Fibroblast of the aortic adventitia (primary cell): ENCODE results near the gene MLPH. TPM values are rescaled to one million over a fixed set of nuclear protein-coding genes. Genes with fewer than 3 reads are reported as not detected.

Experiments
- DNase-seq: peaks from one replicate; pipeline ENCODE4 v3.0.0-alpha.2; 2010; ENCODE audit warnings: low read depth
- H3K4me3 ChIP-seq: 2 replicates; pipeline ENCODE4 v1.5.1; 2011; ENCODE audit warnings: low read depth, mild to moderate bottlenecking, control low read depth, low read length, moderate library complexity
- total RNA-seq: library from RNA; depleted of rRNA; stranded (reverse); fragments of >200 nt; gene quantifications from 2 replicates; pipeline ENCODE4 v1.2.3, GENCODE V29; 2012; ENCODE audit warnings: low replicate concordance
- TF ChIP-seq, protein P1 (sequence below): IDR thresholded peaks from 2 replicates; pipeline ENCODE4 v1.5.1; 2011; ENCODE audit warnings: mild to moderate bottlenecking, low read length, control low read depth, inconsistent platforms; ENCODE audit not compliant: insufficient read depth

The MLPH gene
- total RNA-seq, 1 donor: 5.2 TPM

DNA sequence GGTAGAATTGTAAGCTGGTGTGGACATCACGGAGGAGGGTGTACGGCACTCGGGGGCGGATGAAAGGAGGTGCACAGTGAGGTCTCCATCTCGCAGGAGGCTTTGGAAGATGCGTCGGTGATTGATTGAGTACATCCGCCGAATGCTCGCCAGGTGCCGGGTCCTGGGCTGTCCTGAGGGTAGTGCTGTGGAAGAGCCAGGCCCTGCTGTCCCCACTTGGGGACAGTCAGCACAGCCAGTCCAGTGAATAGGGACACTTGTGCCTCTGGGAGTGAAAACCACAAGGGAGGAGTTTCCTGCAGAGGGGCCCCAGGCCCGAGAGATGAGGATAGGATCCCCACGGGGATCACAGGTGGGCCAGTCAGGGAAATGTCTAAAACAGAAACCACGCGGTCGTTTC lies 28.1 kb downstream of the MLPH start:
- TF ChIP-seq, protein P1, sequence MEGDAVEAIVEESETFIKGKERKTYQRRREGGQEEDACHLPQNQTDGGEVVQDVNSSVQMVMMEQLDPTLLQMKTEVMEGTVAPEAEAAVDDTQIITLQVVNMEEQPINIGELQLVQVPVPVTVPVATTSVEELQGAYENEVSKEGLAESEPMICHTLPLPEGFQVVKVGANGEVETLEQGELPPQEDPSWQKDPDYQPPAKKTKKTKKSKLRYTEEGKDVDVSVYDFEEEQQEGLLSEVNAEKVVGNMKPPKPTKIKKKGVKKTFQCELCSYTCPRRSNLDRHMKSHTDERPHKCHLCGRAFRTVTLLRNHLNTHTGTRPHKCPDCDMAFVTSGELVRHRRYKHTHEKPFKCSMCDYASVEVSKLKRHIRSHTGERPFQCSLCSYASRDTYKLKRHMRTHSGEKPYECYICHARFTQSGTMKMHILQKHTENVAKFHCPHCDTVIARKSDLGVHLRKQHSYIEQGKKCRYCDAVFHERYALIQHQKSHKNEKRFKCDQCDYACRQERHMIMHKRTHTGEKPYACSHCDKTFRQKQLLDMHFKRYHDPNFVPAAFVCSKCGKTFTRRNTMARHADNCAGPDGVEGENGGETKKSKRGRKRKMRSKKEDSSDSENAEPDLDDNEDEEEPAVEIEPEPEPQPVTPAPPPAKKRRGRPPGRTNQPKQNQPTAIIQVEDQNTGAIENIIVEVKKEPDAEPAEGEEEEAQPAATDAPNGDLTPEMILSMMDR: no peak
- no peak overlapping the region for H3K4me3 ChIP-seq
- no peak for DNase-seq

DNA sequence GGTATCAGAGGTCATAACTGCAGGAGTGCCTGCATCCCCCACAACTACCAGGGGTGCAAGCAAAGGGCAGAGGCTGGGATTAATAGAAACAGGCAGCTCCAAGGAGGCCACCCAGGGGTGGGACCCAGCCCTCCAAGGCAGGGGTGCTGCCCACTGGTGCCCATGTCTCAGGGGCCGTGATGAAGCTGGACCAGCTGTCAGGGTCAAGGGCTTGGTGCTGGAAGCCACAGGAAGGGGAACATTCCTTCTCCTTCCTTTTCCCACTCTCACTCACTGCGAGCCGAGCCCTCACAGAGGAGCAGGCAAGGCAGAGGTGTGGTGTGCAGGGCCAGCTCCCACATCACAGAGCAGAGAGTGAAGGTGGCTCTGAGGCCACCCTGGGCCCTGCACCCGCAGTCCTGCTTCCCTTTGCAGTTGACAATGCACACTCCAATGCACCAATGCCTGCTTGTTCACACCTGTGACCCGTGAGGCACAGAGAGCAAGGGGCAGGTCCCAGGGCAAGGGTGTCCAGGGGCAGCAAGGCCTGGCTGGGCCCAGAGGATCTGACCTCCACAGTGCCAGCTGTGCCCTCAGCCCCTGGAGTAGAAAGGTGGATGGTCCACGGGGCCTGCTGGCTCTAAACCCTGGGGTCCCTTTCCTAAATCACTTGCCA lies 28.7 kb downstream of the MLPH start:
- no peak overlapping the region for H3K4me3 ChIP-seq
- DNase-seq: no peak
- TF ChIP-seq, protein P1: no peak

DNA sequence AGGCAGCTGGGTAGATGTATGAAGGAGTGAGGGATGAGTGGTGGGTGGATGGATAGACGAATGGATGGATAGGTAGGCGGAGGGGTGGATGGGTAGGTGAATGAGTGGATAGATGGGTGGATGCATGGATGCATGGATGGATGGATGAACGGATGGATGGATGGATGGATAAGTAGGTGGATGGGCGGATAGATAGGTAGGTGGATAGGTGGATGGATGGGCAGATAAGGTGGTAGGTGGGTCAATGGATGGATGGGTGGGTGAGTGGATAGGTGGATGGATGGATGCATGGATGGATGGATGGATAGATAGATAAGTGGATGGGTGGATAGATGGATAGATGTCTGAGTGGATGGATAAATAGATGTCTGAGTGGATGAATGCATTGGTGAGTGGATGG lies 30.1 kb downstream of the MLPH start:
- no peak overlapping the region for H3K4me3 ChIP-seq
- TF ChIP-seq, protein P1: no peak
- no peak for DNase-seq

DNA sequence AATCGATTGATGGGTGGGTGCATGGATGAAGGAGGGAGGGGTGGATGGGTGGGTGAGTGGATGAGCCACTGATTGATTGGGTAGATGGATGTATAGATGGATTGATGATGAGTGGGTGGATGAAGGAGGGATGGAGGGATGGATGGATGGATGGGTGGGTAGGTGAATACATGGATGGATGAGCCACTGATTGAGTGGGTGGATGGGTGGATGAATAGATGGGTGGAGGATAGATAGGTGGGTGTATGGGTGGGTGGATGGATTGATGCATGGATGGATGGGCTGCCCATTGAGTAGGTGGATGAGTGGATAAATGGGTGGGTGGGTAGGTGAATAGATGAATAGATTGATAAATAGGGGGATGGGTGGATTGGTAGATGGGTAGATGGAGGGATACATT lies 30.9 kb downstream of the MLPH start:
- H3K4me3 ChIP-seq: no peak overlapping the region
- TF ChIP-seq, protein P1: no peak
- no peak for DNase-seq

DNA sequence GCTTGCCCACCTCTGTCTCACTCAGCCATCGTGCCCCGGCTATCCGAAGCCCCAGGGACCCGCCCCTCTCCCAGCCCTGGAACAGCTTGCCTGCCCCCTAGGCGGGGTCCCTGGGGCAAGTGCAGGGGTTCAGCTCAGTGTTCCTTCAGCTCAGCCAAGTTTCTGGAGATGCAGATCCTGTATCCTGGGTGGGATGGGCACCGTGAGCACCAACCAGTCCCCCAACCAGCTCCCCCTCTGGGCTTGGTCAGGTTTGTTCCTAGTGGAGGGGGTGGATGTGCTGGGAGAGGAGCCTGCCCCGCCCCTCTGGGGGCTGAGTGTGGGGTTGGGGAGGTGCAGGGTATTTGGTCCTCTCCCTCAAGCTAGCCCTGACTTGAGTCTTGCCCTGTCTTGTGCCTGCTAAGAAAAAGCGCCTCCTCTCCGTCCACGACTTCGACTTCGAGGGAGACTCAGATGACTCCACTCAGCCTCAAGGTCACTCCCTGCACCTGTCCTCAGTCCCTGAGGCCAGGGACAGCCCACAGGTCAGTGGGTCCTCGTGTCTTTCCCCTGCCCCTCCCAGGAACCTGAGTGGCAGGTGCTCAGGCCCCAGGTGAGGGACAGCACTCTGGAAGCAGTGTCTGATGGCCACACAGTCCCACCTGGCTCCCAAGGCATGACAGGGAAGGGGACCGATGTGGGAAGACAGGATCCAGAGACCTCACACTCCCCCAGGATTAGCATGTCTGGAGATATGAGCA lies 32.6 kb downstream of the MLPH start:
- H3K4me3 ChIP-seq: no peak overlapping the region
- no peak for DNase-seq
- TF ChIP-seq, protein P1: no peak

DNA sequence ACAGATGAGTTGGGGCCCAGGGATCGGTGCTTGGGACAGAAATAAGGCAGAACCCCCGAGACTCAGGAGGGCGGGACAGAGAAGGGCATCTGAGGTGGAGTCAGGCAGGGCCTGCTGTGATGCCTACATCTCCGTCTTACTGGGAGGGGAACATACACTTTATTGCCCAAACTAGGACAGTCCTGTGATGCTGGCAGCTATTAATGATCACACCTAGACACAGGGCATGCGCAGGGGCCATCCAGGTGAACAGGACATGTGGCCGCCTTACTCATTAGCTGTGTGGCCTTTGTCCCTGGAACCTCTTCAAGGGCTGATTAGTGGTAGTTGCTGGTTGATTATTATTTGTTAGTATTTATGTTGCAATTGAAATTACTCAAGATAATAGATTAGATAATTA lies 33.2 kb downstream of the MLPH start:
- TF ChIP-seq, protein P1: no peak
- no peak overlapping the region for H3K4me3 ChIP-seq
- DNase-seq: no peak

DNA sequence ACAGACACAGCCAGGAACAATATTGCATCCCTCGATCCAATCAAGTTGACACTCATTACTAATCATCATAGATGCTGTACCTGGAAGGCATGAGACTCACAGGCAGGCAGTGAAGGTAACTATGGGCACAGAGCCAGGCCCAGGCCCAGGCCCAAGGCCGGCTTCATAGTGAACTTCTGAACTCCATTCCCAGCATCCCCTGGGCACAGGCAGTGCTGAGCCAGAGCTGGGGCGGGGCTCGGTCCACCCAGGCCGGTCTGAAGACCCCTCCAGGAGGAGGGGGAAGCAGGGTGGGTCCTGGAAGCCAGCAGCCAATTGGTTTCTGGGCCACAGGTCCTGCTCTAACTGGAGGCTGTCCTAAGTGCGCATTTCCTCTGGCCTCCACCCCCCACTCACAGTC lies 37.6 kb downstream of the MLPH start:
- no peak overlapping the region for H3K4me3 ChIP-seq
- no peak for DNase-seq
- TF ChIP-seq, protein P1: no peak
